Measurements from ENCODE around the gene SLC39A7.
"Not testable (repeated sequence)": the region's sequence is repeated elsewhere in the genome, so short reads cannot be mapped to it uniquely, and the experiment has no call there.

SLC39A7 gene

GRCh38 chr6:33206027-33206863, 5.6 kb downstream of the SLC39A7 start:
- no peak for FAIRE-seq

- FAIRE-seq: no peak
Measured at GRCh38 chr6:33206864-33207551, 6.3 kb downstream of the SLC39A7 start.

- no peak for FAIRE-seq
Measured at GRCh38 chr6:33207552-33208090, 7.0 kb downstream of the SLC39A7 start.

- no peak for FAIRE-seq
Measured at GRCh38 chr6:33208091-33208967, 7.7 kb downstream of the SLC39A7 start, which contains the start of gene RING1. RING1 (plus strand) TSS chr6:33208500; CDS start chr6:33208823, 323 bp downstream.

GRCh38 chr6:33209856-33210255, 9.2 kb downstream of the SLC39A7 start:
- FAIRE-seq: no peak

- no peak for FAIRE-seq
Measured at GRCh38 chr6:33211136-33211535, 10.5 kb downstream of the SLC39A7 start.

GRCh38 chr6:33211666-33212422, 11.2 kb downstream of the SLC39A7 start:
- no peak for FAIRE-seq

GRCh38 chr6:33212857-33213165, 12.1 kb downstream of the SLC39A7 start:
- FAIRE-seq: no peak

- FAIRE-seq: no peak
Measured at GRCh38 chr6:33213166-33213988, 12.7 kb downstream of the SLC39A7 start.

- FAIRE-seq: no peak
Measured at GRCh38 chr6:33213989-33214335, 13.3 kb downstream of the SLC39A7 start.

GRCh38 chr6:33215271-33216116, 14.8 kb downstream of the SLC39A7 start:
- no peak for FAIRE-seq

- no peak for FAIRE-seq
Measured at GRCh38 chr6:33216117-33216649, 15.5 kb downstream of the SLC39A7 start.

GRCh38 chr6:33217246-33217645, 16.6 kb downstream of the SLC39A7 start:
- FAIRE-seq: no peak

- no peak for FAIRE-seq
Measured at GRCh38 chr6:33217681-33218080, 17.0 kb downstream of the SLC39A7 start.

GRCh38 chr6:33226503-33227120, 25.9 kb downstream of the SLC39A7 start:
- not testable (repeated sequence) for FAIRE-seq

- no peak for FAIRE-seq
Measured at GRCh38 chr6:33235221-33235634, 34.6 kb downstream of the SLC39A7 start.

GRCh38 chr6:33236328-33236727, 35.7 kb downstream of the SLC39A7 start:
- FAIRE-seq: no peak

- FAIRE-seq: no peak
Measured at GRCh38 chr6:33236852-33237251, 36.2 kb downstream of the SLC39A7 start.

GRCh38 chr6:33237741-33238140, 37.1 kb downstream of the SLC39A7 start:
- FAIRE-seq: no peak

GRCh38 chr6:33241968-33242367, 41.3 kb downstream of the SLC39A7 start:
- no peak for FAIRE-seq

Measured in endometrium (tissue), 2 donors.